Panc1 (cell line): ENCODE results near the gene MARK4.

Experiments used
- CTCF ChIP-seq: fragments of 450-650 bp; IDR thresholded peaks from 2 replicates; pipeline ENCODE4 v1.5.1; 2017; ENCODE audit warnings: mild to moderate bottlenecking
- REST ChIP-seq, 2 experiments: IDR thresholded peaks; 2 replicates each; pipeline ENCODE4 v1.6.1; 2011 to 2012; ENCODE audit warnings: low read depth in 2 of 2, control low read depth in 1 of 2, low read length in 1 of 2, mild to moderate bottlenecking in 1 of 2, moderate library complexity in 1 of 2; ENCODE audit not compliant: insufficient read depth in 1 of 2
- TCF7L2 ChIP-seq: IDR thresholded peaks from 2 replicates; pipeline ENCODE4 v1.6.1; 2011; ENCODE audit warnings: mild to moderate bottlenecking, low read depth, low read length, inconsistent platforms

- TF ChIP-seq CTCF, result no peak
- no peak for TF ChIP-seq TCF7L2
- no peak for TF ChIP-seq REST (IDR thresholded peaks at IDR 0.05; ENCODE audit: insufficient read depth in 1 of 2, low read depth in 2 of 2, low read length in 1 of 2)
These were observed 632 bp downstream of the MARK4 start for GRCh38 chr19:45251452-45252354.
